Stimulated activated naive CD8-positive, alpha-beta T cell treated with anti-CD3 and anti-CD28 coated beads, Interleukin-15, amount 100 ng/mL, for 72 hours (primary cell): ENCODE measurements around the gene GGPS1.
"Not testable (repeated sequence)": the region's sequence is repeated elsewhere in the genome, so short reads cannot be mapped to it uniquely, and the experiment has no call there.

ENCODE experiments used
- ATAC-seq: fragments of 150-1000 bp; cut with Tn5 transposase; 2 replicates; pipeline ENCODE4 v1.10.0; 2021; ENCODE audit warnings: mild to moderate bottlenecking, moderate library complexity
- DNase-seq, 2 donors: peaks; one replicate each; pipeline ENCODE4 v3.0.0; 2021 to 2022
- H3K27ac Mint-ChIP-seq, 2 donors: one replicate each; pipeline ENCODE4 v1.8.0; 2022; ENCODE audit warnings: mild to moderate bottlenecking in 2 of 2, mixed read lengths in 2 of 2, moderate library complexity in 2 of 2
- H3K27me3 Mint-ChIP-seq: one replicate; pipeline ENCODE4 v1.8.0; 2022; ENCODE audit warnings: mixed read lengths
- H3K4me1 Mint-ChIP-seq: one replicate; pipeline ENCODE4 v1.8.0; 2022; ENCODE audit warnings: mild to moderate bottlenecking, mixed read lengths
- H3K4me3 Mint-ChIP-seq, 2 donors: one replicate each; pipeline ENCODE4 v1.8.0; 2022; ENCODE audit warnings: mild to moderate bottlenecking in 2 of 2, mixed read lengths in 2 of 2, moderate library complexity in 1 of 2
- H3K9me3 Mint-ChIP-seq, 2 donors: one replicate each; pipeline ENCODE4 v1.8.0; 2022; ENCODE audit warnings: mixed read lengths in 2 of 2

GGPS1 gene

GRCh38 chr1:235296729-235297128 is 31.6 kb upstream of the GGPS1 start:
- Mint-ChIP-seq H3K9me3 (no peaks in the 10 kb centered on the region), H3K27me3 (no peaks in the 10 kb centered on the region), H3K4me1 (peaks cover 68% of the 10 kb centered on the region), H3K4me3 (peak overlapping the region; percentile 6 to 77), H3K27ac (peak overlapping the region; percentile 80 to 82)
- ATAC-seq, result no peak
- DNase-seq, result no peak

GRCh38 chr1:235297579-235297978 is 30.8 kb upstream of the GGPS1 start:
- Mint-ChIP-seq H3K4me3 (peak overlapping the region; percentile 72 to 77), H3K9me3 (no peaks in the 10 kb centered on the region), H3K27me3 (no peaks in the 10 kb centered on the region), H3K27ac (peak overlapping the region; percentile 88 to 94), H3K4me1 (peaks cover 71% of the 10 kb centered on the region)
- DNase-seq (no peak), ATAC-seq (peak; percentile 95)

GRCh38 chr1:235298758-235299157 is 29.6 kb upstream of the GGPS1 start:
- DNase-seq (no peak), ATAC-seq (peak; percentile 37)
- H3K9me3 Mint-ChIP-seq, result no peaks in the 10 kb centered on the region
- H3K4me3 Mint-ChIP-seq, result peak overlapping the region; percentile 35 to 69
- H3K27me3 Mint-ChIP-seq, result no peaks in the 10 kb centered on the region
- H3K27ac Mint-ChIP-seq, result peak overlapping the region in 1 of 2 donors; percentile 93
- peaks cover 71% of the 10 kb centered on the region for H3K4me1 Mint-ChIP-seq

GRCh38 chr1:235299169-235299858 is 29.1 kb upstream of the GGPS1 start:
- H3K27me3 Mint-ChIP-seq, result no peaks in the 10 kb centered on the region
- DNase-seq, result no peak
- no peaks in the 10 kb centered on the region for H3K9me3 Mint-ChIP-seq
- peaks cover 72% of the 10 kb centered on the region for H3K4me1 Mint-ChIP-seq
- peak overlapping the region; percentile 61 to 69 for H3K4me3 Mint-ChIP-seq
- no peak for ATAC-seq
- H3K27ac Mint-ChIP-seq, result peak overlapping the region; percentile 67 to 93

DNA sequence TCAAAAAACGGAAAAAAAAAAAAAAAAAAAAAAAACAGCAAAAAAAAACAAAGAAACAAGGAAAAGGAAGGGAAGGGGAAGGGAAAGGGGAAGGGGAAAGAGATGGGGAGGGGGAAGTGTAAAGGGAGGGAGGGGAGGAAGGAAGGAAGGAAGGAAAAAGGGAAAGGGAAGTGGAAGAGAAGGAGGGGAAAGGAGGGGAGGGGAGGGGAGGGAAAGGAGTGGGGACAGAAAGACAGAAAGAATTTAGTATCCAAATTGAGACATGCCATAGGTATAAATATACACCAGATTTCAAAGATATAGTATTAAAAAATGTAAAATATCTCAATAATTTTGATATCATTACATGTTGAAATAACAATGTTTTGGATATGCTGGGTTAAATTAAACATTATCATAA is 26.2 kb upstream of the GGPS1 start:
- no peaks in the 10 kb centered on the region for H3K9me3 Mint-ChIP-seq
- H3K4me3 Mint-ChIP-seq, result no peak overlapping the region
- peak overlapping the region; percentile 46 to 65 for H3K27ac Mint-ChIP-seq
- H3K27me3 Mint-ChIP-seq, result no peaks in the 10 kb centered on the region
- H3K4me1 Mint-ChIP-seq, result peaks cover 79% of the 10 kb centered on the region
- DNase-seq (no peak), ATAC-seq (no peak)

DNA sequence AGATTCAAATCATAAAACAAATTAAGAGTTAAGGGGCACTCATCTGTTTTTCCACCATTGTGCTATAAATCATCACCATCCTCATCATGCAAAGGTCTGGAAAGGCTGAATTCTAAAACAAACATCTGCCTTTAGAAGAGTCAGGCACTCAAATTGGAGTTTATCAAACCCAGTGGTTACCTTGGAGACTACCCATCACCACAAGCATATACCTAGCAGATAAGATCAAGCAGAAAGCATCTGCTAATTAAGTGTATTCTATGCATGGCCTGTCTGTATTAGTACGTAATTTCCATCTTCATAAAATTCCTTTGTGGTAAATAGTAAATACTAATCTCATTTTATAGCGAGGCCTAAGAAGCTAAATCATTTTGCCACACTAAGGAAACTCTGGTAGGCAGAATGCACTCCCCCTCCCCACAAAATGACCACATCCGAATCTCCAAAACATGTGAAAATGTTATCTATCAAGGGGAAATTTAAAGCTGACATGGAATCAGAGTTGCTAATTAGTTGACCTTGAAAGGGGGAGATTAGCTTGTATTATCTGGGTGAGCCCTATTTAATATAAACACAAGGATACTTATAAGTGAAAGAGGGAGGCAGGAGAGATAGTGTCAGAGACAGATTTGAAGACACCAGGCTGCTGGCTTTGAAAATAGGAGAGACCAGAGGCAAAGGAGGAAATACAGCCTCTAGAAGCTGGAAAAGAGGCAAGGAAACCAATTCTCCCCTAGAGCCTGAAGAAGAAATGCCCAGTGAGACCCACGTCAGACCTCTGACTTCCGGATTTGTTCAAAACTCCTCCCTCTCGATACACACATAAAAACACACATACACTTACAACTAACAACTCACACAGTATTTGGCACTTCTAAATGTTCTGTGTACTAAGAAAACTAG is 23.6 kb upstream of the GGPS1 start:
- no peaks in the 10 kb centered on the region for H3K9me3 Mint-ChIP-seq

DNA sequence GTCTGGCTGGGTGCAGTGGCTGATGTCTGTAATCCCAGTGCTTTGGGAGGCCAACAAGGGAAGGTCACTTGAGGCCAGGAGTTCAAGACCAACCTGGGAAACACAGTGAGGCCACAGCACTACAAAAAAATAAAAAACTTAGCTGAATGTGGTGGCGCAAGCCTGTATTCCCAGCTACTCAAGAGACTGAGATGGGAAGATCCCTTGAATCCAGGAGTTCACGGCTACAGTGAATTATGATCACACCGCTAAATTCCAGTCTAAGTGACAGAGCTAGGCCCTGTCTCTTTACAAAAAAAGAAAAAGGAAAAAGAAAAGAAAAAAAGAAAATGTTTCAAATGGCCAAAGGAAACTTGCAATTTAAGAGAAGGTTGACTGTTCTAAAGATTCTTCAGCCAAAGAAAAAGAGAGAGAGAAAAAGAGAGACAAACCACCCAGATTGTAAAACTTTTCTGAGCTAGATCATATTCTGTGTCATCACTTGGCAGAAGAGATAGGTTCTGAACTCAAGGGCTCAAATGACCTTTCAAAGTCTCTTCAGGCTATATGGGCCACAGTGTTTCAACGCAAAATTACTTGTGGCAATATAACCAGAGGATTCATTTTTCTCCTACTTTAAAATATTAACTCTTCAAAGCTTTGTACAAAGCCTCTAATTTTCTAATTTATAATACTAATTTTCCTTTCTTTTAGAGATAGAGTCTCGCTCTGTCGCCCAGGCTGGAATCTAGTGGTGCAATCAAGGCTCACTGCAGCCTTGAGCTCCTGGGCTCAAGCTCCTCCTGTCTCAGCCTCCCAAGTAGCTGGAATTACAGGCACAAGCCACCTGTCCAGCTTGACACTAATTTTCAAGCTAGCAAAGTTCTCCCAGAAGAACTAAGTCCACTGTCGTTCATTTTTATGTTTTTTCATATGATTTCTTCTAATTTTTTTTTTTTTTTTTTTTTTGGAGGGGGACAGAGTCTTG is 20.9 kb upstream of the GGPS1 start:
- H3K9me3 Mint-ChIP-seq, result no peaks in the 10 kb centered on the region
- ATAC-seq (no peak), DNase-seq (no peak)
- H3K27ac Mint-ChIP-seq, result no peak overlapping the region
- peaks cover 57% of the 10 kb centered on the region for H3K4me1 Mint-ChIP-seq
- no peak overlapping the region for H3K4me3 Mint-ChIP-seq
- no peaks in the 10 kb centered on the region for H3K27me3 Mint-ChIP-seq

More for the DNA sequence above, 23.6 kb upstream of the GGPS1 start:
- Mint-ChIP-seq H3K27ac (peak overlapping the region; percentile 42 to 87), H3K27me3 (no peaks in the 10 kb centered on the region), H3K4me1 (peaks cover 62% of the 10 kb centered on the region), H3K4me3 (peak overlapping the region; percentile 59 to 70)
- DNase-seq, result peak in 1 of 2 donors; percentile 28
- ATAC-seq, result peak; percentile 89

DNA sequence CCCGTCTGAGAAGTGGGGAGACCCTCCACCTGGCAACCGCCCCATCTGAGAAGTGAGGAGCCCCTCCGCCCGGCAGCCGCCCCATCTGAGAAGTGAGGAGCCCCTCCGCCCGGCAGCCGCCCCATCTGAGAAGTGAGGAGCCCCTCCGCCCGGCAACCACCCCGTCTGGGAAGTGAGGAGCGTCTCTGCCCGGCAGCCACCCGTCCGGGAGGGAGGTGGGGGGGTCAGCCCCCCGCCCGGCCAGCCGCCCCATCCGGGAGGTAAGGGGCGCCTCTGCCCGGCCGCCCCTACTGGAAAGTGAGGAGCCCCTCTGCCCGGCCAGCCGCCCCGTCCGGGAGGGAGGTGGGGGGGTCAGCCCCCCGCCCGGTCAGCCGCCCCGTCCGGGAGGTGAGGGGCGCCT is 19.2 kb upstream of the GGPS1 start:
- H3K4me1 Mint-ChIP-seq, result peaks cover 65% of the 10 kb centered on the region
- not testable (repeated sequence) for H3K27ac Mint-ChIP-seq

DNA sequence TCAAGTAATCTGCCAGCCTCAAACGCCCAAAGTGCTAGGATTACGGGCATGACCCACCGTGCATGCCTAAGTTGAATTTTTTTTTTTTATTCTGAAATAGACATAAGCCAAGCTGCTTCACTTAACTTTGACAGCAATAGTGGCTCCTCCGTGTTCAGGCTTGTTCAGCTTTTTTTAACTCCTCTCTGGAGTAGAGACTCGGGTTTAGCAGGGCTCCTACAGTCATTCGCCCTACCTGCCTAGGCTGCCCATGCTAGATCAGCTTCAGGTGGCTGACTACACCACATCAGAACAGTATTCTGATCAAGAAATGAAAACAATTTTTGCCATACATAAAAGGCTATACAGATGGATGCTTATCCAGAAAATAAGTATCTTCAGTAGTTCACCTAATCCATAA is 15.1 kb upstream of the GGPS1 start:
- peak overlapping the region; percentile 51 to 78 for H3K4me3 Mint-ChIP-seq
- H3K9me3 Mint-ChIP-seq, result no peaks in the 10 kb centered on the region
- H3K4me1 Mint-ChIP-seq, result peaks cover 51% of the 10 kb centered on the region
- no peak for DNase-seq
- no peaks in the 10 kb centered on the region for H3K27me3 Mint-ChIP-seq
- peak; percentile 55 for ATAC-seq
- peak overlapping the region; percentile 38 to 59 for H3K27ac Mint-ChIP-seq

More for the DNA sequence above, 19.2 kb upstream of the GGPS1 start:
- DNase-seq, H3K9me3 Mint-ChIP-seq, H3K4me3 Mint-ChIP-seq, ATAC-seq, H3K27me3 Mint-ChIP-seq: not testable (repeated sequence)

DNA sequence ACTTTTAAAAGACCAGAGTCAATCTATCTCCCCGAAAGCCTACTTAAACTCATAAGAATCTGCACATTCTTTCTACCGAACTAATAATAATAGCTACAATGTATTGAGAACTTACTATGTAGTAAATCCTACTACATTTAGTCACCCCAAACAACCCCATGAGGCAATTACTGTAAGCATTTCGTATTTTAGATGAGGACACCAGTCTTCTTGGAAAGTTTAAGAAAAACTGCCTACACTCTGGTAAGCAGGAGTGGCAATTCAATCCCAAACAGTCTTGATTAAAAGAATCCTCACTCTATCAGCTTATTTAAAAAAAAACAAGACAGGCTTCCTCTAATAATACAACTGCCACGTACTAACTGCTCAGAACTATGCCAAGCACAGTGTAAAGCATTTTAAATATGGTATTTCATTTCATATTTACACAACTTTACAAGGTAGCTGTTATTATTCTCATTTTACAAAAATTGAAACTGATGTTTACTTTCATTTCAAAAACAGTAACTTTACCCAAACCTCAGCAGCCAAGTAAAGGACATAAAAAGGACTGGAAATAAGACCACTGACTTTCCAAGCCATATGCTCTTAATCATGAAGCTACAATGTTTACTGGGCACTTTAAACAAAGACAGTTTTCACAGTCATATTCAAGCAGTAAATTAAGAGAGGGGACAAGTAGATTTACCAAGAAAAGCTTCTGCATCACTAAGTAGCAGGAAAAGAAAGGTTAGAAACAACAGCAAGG is 14.3 kb upstream of the GGPS1 start:
- peaks cover 60% of the 10 kb centered on the region for H3K4me1 Mint-ChIP-seq
- H3K27ac Mint-ChIP-seq, result peak overlapping the region in 1 of 2 donors; percentile 15
- no peak for ATAC-seq
- no peak for DNase-seq
- no peaks in the 10 kb centered on the region for H3K9me3 Mint-ChIP-seq
- H3K4me3 Mint-ChIP-seq, result peak overlapping the region; percentile 51 to 78
- H3K27me3 Mint-ChIP-seq, result no peaks in the 10 kb centered on the region

DNA sequence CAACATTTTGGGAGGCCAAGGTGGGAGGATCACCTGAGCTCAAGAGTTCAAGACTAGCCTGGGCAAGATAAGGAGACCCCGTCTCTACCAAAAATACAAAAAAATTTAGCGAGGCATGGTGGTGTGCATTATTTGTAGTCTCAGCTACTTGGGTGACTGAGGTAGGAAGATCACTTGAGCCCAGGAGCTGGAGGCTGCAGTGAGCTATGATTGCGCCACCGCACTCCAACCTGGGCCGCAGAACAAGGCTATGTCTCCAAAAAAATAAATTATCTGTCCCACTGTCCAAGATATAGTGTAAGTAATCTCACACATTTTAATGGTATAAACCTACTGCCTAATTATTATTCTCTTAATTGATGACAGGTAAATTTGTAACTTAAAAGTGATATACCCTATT is 13.2 kb upstream of the GGPS1 start:
- Mint-ChIP-seq H3K4me1 (peaks cover 69% of the 10 kb centered on the region), H3K27me3 (no peaks in the 10 kb centered on the region), H3K9me3 (no peaks in the 10 kb centered on the region), H3K27ac (peak overlapping the region in 1 of 2 donors; percentile 33), H3K4me3 (peak overlapping the region in 1 of 2 donors; percentile 35)
- ATAC-seq (no peak), DNase-seq (no peak)

DNA sequence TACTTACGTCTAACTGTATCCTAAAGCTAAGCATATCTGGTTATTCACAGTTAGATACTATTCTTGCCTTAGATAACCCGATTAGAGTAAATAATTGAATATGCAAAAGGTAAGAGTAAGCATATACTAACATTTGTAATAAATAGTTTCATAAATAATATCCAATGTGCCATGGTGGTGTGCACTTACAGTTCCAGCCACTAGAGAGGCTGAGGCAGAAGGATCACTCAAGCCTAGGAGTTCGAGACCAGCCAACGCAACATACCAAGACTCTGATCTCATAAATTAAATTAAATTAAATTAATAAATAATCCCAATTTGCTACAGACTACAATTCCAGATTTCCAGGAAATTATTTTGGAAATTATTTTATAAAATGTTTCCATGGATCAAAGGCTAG is 12.6 kb upstream of the GGPS1 start:
- Mint-ChIP-seq H3K27me3 (no peaks in the 10 kb centered on the region), H3K4me3 (no peak overlapping the region), H3K4me1 (peaks cover 71% of the 10 kb centered on the region), H3K27ac (no peak overlapping the region), H3K9me3 (no peaks in the 10 kb centered on the region)
- DNase-seq, result no peak
- no peak for ATAC-seq

DNA sequence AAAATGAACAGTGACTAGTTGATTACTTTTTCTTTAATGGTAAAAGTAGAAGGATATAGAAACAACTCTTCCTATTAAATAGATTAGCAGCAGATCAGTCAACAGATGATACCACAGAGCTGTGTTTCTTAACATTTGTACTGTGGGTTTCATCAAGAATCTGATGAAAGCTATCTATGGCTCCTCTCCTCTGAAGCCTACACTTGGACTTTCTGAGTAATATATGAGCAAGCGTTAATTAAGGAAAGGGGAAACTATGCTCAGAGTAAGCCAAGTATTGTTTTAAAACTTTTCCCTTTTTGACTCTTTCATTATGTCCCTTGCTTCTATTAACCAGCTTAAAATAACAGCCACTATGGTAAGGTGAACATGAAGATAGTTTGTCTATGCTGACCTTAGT is 11.2 kb upstream of the GGPS1 start:
- no peak overlapping the region for H3K27ac Mint-ChIP-seq

GRCh38 chr1:235319255-235319654 is 9.1 kb upstream of the GGPS1 start:
- H3K4me3 Mint-ChIP-seq, result no peak overlapping the region
- ATAC-seq, result no peak

More for the DNA sequence above, 11.2 kb upstream of the GGPS1 start:
- peak overlapping the region; percentile 8 to 59 for H3K4me3 Mint-ChIP-seq
- no peaks in the 10 kb centered on the region for H3K9me3 Mint-ChIP-seq
- ATAC-seq (peak; percentile 86), DNase-seq (no peak)
- H3K4me1 Mint-ChIP-seq, result peaks cover 76% of the 10 kb centered on the region
- no peaks in the 10 kb centered on the region for H3K27me3 Mint-ChIP-seq

More at GRCh38 chr1:235319255-235319654, 9.1 kb upstream of the GGPS1 start:
- H3K9me3 Mint-ChIP-seq, result no peaks in the 10 kb centered on the region
- H3K27me3 Mint-ChIP-seq, result no peaks in the 10 kb centered on the region
- H3K27ac Mint-ChIP-seq, result no peak overlapping the region
- DNase-seq, result no peak
- H3K4me1 Mint-ChIP-seq, result peaks cover 68% of the 10 kb centered on the region
